GM12874 (cell line): ENCODE measurements around the gene MRPL24.

Experiments used
- TF ChIP-seq, protein P1 (sequence below): IDR thresholded peaks from 2 replicates; pipeline ENCODE4 v1.5.1; 2011; ENCODE audit warnings: low read depth, mild to moderate bottlenecking, control low read depth, low read length, moderate library complexity; ENCODE audit not compliant: insufficient read depth

The MRPL24 gene

GRCh38 chr1:156776942-156777341, 36.1 kb upstream of the MRPL24 start:
- TF ChIP-seq, protein P1, sequence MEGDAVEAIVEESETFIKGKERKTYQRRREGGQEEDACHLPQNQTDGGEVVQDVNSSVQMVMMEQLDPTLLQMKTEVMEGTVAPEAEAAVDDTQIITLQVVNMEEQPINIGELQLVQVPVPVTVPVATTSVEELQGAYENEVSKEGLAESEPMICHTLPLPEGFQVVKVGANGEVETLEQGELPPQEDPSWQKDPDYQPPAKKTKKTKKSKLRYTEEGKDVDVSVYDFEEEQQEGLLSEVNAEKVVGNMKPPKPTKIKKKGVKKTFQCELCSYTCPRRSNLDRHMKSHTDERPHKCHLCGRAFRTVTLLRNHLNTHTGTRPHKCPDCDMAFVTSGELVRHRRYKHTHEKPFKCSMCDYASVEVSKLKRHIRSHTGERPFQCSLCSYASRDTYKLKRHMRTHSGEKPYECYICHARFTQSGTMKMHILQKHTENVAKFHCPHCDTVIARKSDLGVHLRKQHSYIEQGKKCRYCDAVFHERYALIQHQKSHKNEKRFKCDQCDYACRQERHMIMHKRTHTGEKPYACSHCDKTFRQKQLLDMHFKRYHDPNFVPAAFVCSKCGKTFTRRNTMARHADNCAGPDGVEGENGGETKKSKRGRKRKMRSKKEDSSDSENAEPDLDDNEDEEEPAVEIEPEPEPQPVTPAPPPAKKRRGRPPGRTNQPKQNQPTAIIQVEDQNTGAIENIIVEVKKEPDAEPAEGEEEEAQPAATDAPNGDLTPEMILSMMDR = no peak

GRCh38 chr1:156775799-156776198, 34.9 kb upstream of the MRPL24 start:
- TF ChIP-seq, protein P1 = no peak

GRCh38 chr1:156773607-156774006, 32.7 kb upstream of the MRPL24 start:
- TF ChIP-seq, protein P1 = peak; percentile 7; the same call in 1 of the 2 replicates

GRCh38 chr1:156772728-156773497, 32.0 kb upstream of the MRPL24 start:
- TF ChIP-seq, protein P1 = no peak

GRCh38 chr1:156772222-156772621, 31.3 kb upstream of the MRPL24 start:
- TF ChIP-seq, protein P1 = no peak

DNA sequence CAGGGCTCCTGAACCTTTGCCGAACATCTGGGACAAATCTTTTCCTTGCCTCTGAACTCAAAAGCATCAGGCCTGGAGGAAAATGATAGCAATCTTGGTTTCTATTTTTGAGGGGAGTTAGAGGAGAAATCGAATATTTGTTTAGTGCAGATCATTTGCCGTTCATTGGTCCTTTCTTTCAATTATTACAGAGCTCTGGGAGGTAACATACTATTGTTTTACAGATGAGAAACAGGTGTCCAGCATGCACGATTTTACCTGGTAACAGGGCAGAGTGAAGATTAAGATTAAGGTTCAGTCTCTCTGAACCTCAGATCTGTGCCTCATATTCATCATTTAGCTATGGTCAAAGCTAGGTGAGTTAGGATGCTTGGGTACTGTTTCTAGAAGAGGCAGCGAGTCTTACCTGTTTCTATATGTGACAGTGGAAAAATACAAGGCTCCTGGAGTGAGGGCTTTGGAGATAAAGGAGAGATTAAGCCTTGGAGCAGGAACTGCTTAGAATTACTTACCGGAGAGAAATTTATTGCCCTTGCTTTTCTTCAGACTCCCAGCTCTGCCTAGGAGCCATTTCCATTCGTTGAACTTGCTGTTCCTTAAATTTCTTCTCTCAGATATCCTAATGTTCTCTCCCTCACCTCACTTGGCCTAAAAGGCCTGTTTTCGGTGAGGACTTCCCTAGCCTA, 27.9 kb upstream of the MRPL24 start:
- TF ChIP-seq, protein P1 = no peak

DNA sequence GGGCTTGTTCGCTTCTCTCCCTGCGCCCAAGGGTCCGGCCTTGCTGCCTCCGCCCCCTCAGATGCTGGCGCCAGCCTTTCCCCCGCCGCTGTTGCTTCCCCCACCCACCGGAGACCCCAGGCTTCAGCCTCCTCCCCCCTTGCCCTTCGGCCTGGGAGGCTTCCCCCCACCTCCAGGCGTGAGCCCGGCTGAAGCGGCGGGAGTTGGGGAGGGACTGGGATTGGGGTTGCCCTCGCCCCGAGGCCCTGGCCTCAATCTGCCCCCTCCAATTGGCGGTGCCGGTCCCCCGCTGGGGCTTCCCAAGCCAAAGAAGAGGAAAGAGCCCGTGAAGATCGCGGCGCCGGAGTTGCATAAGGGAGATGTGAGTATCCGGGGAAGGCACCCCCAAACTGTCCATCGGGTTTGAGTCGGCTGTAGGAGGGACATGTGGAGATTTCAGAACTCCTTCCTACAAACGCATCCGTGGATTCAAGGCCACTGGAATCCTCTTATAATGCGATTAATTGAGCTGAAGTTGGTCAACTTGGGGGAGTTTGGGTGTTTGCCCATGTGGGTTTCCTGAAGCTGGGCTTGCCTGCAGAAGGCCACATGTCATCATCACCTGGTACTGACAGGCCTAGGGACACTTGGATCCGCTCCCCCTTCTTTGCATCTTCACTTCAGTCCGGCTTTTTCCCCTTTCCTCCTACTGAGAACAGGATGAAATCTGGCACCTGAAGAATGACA, 27.2 kb upstream of the MRPL24 start:
- TF ChIP-seq, protein P1 = no peak
